HFFc6 (cell line): ENCODE measurements around the gene DPYSL3. TPM values are rescaled to one million over a fixed set of nuclear protein-coding genes. Genes with fewer than 3 reads are reported as not detected.
A peak's percentile ranks its signal among the peaks of the same experiment; 100 is the strongest.
"Not testable (repeated sequence)": the region's sequence is repeated elsewhere in the genome, so short reads cannot be mapped to it uniquely, and the experiment has no call there.

ENCODE experiments used
- DNase-seq: peaks from one replicate; pipeline ENCODE4 v3.0.0-alpha.2; 2018
- H3K27ac Mint-ChIP-seq: 2 replicates; pipeline ENCODE4 v1.8.0; 2020; ENCODE audit warnings: mild to moderate bottlenecking, mixed read lengths
- H3K27me3 Mint-ChIP-seq: 2 replicates; pipeline ENCODE4 v1.8.0; 2021; ENCODE audit warnings: mild to moderate bottlenecking, moderate library complexity, mixed read lengths; ENCODE audit not compliant: insufficient read depth
- H3K36me3 Mint-ChIP-seq: 2 replicates; pipeline ENCODE4 v1.8.0; 2021; ENCODE audit warnings: low read depth, mixed read lengths
- H3K4me1 Mint-ChIP-seq: 2 replicates; pipeline ENCODE4 v1.8.0; 2020; ENCODE audit warnings: low read depth, mixed read lengths
- H3K4me3 Mint-ChIP-seq: 2 replicates; pipeline ENCODE4 v1.8.0; 2020; ENCODE audit warnings: mild to moderate bottlenecking, moderate library complexity, mixed read lengths
- H3K9me3 Mint-ChIP-seq: 2 replicates; pipeline ENCODE4 v1.8.0; 2020; ENCODE audit warnings: mild to moderate bottlenecking, mixed read lengths
- long read RNA-seq: library from polyadenylated mRNA; unstranded; transcript quantifications from one replicate; pipeline ENCODE4 v2.0.0, GENCODE V29; 2019
- total RNA-seq, 6 experiments: library from RNA; stranded (reverse); fragmentation: NEBNext Ultra II Directional; extraction: Animal tissue kit (Norgen Biotek cat#: 25700); gene quantifications; 2 replicates in 1 of 6; 3 replicates in 5 of 6; pipeline ENCODE4 v1.2.3, GENCODE V29; 2021
- TF ChIP-seq, protein P1 (sequence below): fragments of 200-600 bp; sonication (generic); IDR thresholded peaks from 2 replicates; pipeline ENCODE4 v1.5.0; 2021; ENCODE audit warnings: antibody characterized with exemption, mild to moderate bottlenecking

The DPYSL3 gene
- 10 to 100 TPM; 41.9 to 57.7 (median 55.3) TPM for total RNA-seq
- long read RNA-seq, full-length matches to known transcripts = 4 of 9 reads
- long read RNA-seq, partial matches to known transcripts = 1 of 9 reads
- long read RNA-seq, other reads (novel, unspliced or antisense) = 4 of 9 reads

DNA sequence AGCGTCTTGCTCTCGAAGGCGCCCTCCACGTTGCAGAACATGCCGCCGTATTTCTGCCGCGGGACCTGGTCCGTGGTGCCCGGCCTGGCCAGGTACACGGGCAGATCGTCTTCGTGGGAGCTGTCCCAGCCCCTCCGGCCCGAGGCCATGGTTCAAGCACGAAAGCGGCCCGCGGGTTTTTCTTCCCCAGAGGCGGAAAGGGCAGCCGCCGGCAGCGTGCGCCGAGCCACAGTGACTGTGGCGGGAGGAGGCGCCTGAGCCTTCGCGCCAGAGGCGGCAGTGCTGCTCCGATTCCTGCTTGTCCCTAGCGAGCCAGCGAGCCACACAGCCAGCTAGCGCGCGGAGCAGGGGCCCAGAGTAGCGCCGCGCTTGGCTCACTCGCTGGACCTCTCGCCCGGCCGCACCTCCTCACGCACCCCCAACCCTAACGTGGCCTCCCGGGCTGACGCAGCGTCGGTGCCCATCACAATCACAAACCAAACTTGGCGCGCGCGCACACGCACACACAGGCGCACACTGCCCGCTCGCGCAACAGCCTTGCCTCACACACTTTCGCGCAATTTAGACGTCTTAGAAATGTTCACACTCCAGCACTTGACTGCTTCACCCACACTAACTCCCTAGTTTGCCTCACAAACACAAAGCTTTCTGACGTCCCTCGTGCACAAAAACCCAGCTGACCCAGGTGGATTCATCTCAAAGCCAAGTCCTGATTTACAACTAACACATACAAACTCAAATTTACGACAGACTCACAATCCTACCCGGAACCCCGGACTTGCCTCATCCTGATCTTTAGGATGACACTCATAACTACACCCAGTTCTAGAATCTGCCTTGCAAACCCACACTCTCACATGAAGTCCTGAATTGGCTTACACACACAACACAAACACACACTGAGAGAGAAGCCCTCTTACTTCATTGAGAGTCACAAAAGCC lies at the start of gene DPYSL3:
Gene DPYSL3, minus strand, starts transcription at position 359 of the 942 bp plus-strand sequence. Its CDS starts 210 bp downstream, at position 149.
- H3K27me3 Mint-ChIP-seq = no peaks in the 10 kb centered on the region
- H3K36me3 Mint-ChIP-seq = 0 out of 2 replicates have a peak, but pooled peaks cover 6% of the 10 kb centered on the region
- peak; percentile 81 for DNase-seq
- TF ChIP-seq, protein P1, sequence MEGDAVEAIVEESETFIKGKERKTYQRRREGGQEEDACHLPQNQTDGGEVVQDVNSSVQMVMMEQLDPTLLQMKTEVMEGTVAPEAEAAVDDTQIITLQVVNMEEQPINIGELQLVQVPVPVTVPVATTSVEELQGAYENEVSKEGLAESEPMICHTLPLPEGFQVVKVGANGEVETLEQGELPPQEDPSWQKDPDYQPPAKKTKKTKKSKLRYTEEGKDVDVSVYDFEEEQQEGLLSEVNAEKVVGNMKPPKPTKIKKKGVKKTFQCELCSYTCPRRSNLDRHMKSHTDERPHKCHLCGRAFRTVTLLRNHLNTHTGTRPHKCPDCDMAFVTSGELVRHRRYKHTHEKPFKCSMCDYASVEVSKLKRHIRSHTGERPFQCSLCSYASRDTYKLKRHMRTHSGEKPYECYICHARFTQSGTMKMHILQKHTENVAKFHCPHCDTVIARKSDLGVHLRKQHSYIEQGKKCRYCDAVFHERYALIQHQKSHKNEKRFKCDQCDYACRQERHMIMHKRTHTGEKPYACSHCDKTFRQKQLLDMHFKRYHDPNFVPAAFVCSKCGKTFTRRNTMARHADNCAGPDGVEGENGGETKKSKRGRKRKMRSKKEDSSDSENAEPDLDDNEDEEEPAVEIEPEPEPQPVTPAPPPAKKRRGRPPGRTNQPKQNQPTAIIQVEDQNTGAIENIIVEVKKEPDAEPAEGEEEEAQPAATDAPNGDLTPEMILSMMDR = peak; percentile 62
- peak within 1 kb of the TSS; percentile 87 for H3K27ac Mint-ChIP-seq
- H3K9me3 Mint-ChIP-seq = no peaks in the 10 kb centered on the region
- peaks cover 38% of the 10 kb centered on the region for H3K4me1 Mint-ChIP-seq
- H3K4me3 Mint-ChIP-seq = peak within 1 kb of the TSS; percentile 89

DNA sequence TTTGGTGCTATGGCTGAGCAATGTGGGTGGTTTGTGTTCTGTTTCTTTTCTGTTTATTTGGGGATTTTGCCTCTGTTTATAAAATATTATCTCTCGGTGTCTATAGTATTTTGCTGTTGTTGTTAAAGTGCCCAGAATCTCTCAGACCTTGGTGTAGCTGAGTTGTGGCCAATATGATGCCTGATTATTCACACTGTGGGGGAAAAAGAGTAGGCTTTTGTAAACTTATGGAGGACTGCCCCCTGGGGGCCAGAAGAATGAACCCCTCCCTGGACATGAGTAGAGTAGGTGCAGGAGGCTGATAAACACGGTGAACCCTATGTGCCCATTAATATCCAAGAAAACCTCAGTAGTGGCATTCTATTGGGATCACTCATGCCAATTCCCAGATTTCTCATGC lies 49.0 kb upstream of the DPYSL3 start:
- peak; percentile 75 for DNase-seq
- H3K36me3 Mint-ChIP-seq = no peaks in the 10 kb centered on the region
- H3K27ac Mint-ChIP-seq = no peak overlapping the region
- H3K27me3 Mint-ChIP-seq = peaks cover 3% of the 10 kb centered on the region; the same call in 1 of the 2 replicates
- no peak overlapping the region for H3K4me3 Mint-ChIP-seq
- H3K4me1 Mint-ChIP-seq = peaks cover 29% of the 10 kb centered on the region
- H3K9me3 Mint-ChIP-seq = no peaks in the 10 kb centered on the region
- TF ChIP-seq, protein P1 = peak; percentile 91

DNA sequence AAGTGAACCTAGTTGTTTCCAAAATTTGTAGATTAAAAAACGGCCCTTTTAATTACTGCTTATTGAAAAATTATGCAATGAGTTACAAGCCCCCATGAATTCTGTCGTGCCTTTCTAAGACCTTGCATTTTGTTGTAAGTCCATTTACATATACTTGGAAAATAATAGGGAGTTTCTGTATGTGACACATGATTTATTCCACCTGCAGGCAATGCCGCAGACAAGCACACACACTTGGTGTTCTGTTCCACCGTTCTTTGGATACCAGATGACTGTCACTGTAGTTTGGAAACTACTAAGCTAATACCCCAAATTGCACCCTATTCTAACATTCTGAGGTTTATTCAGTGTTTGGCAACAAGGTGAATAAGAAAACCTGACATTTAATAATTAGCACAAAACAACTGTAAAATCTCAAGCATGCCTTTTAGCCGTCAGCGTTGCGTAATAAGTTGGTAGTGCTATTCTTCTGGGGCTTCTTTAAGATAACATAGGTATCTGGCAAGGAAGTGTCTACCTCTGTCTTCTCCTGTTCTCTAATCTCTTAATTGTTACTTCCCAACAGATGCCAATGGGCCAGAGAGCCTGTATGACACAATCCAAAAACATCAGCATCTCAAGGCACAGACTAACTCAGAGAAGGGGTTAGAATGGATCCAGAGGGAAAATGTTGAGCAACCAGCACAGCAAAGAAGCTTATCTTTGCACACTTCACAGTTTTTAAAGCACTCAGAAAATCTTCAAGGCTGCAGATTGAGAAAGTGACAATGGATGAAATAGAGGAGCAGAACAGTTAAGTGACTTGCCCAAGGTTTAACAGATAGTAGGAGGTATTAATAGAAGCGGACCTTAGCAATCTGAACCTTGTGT lies 48.2 kb upstream of the DPYSL3 start:
- H3K9me3 Mint-ChIP-seq = no peaks in the 10 kb centered on the region
- TF ChIP-seq, protein P1 = no peak
- H3K4me1 Mint-ChIP-seq = peaks cover 32% of the 10 kb centered on the region
- H3K4me3 Mint-ChIP-seq = no peak overlapping the region
- no peak overlapping the region for H3K27ac Mint-ChIP-seq
- no peaks in the 10 kb centered on the region for H3K36me3 Mint-ChIP-seq
- peaks cover 1% of the 10 kb centered on the region; the same call in 1 of the 2 replicates for H3K27me3 Mint-ChIP-seq
- no peak for DNase-seq

DNA sequence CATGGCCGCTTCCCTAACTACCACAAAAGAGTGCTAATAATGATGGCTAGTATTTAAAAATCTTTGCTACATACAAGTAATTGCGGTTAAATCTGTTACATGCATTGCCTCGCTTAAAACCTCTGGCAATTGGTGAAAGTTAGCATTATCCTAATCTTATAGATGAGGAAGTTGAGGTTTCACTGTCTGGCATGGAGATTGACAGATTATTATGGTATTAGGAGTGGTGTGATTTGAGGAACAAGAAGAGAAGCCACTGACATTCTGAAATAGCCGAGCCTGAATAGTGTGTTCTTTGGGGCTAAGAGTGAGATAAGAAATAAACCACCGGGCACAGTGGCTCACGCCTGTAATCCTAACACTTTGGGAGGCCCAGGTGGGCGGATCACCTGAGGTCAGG lies 45.3 kb upstream of the DPYSL3 start:
- Mint-ChIP-seq H3K4me1 (peaks cover 41% of the 10 kb centered on the region), H3K4me3 (peak overlapping the region; percentile 84; the same call in 1 of the 2 replicates), H3K36me3 (no peaks in the 10 kb centered on the region), H3K9me3 (no peaks in the 10 kb centered on the region), H3K27ac (peak overlapping the region; percentile 98), H3K27me3 (peaks cover 4% of the 10 kb centered on the region; the same call in 1 of the 2 replicates)
- no peak for DNase-seq
- TF ChIP-seq, protein P1 = no peak

DNA sequence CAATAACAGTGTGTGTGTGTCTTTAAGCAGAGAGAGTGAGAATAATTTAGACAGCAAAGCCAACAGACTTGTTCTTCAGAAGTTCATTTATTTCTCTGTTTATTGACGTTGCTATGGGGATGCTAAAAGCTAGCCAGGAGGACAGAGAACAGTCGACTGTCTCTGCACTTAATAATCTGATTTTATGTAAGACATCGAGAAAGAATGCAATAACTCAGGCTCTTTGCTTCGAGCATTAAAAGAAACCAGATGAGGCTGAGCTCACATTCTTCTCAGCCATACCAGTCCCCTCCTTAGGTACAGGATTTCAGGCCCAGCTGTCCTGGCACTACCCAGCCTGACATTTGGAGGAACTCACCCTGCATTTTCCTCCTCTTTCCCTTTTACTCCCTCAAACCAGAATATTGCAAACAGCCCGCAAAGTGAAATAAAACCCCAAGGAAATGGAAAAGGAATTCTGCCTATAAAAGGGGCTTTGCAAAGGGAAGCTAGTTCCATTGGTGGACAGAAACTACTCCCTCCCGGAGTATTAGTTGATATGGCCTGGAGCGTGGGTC lies 44.5 kb upstream of the DPYSL3 start:
- H3K4me1 Mint-ChIP-seq = peaks cover 41% of the 10 kb centered on the region
- H3K4me3 Mint-ChIP-seq = peak overlapping the region; percentile 84
- DNase-seq = peak; percentile 94
- H3K27me3 Mint-ChIP-seq = peaks cover 4% of the 10 kb centered on the region; the same call in 1 of the 2 replicates
- H3K9me3 Mint-ChIP-seq = no peaks in the 10 kb centered on the region
- peak overlapping the region; percentile 98 for H3K27ac Mint-ChIP-seq
- no peaks in the 10 kb centered on the region for H3K36me3 Mint-ChIP-seq
- TF ChIP-seq, protein P1 = no peak

DNA sequence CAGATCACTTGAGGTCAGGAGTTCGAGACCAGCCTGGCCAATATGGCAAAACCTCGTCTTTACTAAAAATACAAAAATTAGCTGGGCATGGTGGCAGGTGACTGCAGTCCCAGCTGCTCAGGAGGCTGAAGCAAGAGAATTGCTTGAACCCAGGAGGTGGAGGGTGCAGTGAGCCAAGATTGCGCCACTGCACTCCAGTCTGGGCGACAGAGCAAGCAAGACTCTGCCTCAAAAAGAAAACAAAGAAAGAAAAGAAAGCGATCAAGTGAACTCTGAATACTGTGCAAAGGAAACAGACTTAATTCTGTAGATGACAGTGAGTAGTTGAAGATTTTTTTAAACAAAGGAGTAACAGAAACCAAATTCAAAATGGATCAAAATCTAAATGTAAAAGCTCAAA lies 43.9 kb upstream of the DPYSL3 start:
- H3K9me3 Mint-ChIP-seq, H3K36me3 Mint-ChIP-seq, DNase-seq, H3K27me3 Mint-ChIP-seq: not testable (repeated sequence)
- Mint-ChIP-seq H3K4me1 (peaks cover 36% of the 10 kb centered on the region), H3K4me3 (peak overlapping the region; percentile 84), H3K27ac (peak overlapping the region; percentile 98)
